Smooth muscle cell of the brain vasculature (primary cell): ENCODE measurements around the gene ITGA7.
"Not testable (repeated sequence)": the region's sequence is repeated elsewhere in the genome, so short reads cannot be mapped to it uniquely, and the experiment has no call there.

Experiments used
- DNase-seq: peaks from one replicate; pipeline ENCODE4 v3.0.0-alpha.2; 2012; ENCODE audit warnings: low read depth, low spot score

Gene ITGA7

DNA sequence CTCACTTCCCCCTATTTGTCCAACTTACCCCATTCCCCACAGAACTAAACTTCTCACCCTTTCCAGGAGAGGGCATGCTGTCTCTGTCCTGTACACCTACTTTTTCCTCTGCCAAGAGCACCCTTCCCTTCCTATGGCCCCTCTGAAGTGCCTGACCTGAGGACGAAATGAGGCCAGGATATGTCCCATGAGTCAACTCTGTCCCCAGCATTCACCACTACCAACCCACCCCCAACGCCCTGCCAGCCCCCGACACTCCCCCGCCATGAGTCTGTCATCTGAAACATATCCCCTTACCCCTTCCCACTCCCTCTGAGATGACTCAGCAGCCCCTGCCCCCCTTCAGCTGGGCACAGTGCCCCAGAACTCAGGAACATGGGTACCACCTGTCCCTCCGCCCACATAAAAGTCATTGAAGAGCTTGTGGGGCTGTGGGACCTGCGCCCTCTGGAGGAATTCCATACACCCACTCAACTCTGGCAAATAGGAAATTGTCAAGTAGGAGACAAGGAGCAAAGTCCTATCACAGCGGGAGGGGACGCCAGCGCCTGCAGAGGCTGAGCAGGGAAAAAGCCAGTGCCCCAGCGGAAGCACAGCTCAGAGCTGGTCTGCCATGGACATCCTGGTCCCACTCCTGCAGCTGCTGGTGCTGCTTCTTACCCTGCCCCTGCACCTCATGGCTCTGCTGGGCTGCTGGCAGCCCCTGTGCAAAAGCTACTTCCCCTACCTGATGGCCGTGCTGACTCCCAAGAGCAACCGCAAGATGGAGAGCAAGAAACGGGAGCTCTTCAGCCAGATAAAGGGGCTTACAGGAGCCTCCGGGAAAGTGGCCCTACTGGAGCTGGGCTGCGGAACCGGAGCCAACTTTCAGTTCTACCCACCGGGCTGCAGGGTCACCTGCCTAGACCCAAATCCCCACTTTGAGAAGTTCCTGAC is 26.3 kb downstream of the ITGA7 start:
- peak; percentile 24 for DNase-seq

DNA sequence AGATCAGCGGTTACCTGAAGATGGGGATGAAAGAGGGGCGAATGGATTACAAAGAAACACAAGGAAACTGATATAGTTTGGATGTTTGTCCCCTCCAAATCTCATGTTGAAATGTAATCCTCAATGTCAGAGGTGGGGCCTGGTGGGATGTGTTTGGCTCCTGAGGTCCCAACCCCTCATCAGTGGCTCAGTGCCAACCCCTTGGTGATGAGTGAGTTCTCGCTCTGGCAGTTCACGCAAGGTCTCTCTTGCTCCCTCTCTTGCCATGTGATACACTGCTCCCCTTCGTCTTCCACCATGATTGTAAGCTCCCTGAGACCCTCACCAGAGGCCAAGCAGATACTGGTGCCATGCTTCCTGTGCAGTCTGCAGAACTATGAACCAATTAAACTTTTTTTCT is 28.0 kb downstream of the ITGA7 start:
- DNase-seq: no peak

DNA sequence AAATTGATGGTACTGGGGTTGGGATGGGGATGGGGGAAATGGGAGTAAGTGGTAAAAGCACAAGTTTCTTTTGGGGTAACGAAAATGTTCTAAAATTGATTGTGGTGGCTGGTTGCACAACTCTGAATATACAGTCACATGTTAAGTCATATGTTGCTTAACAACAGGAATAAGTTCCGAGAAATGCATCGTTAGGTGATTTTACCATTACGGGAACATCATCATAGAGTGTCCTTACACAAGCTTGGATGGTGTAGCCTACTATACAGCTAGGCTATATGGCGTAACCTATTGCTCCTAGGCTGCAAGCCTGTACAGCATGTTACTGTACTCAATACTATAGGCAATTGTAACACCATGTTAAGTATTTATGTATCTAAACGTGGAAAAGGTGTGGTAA is 31.0 kb downstream of the ITGA7 start:
- DNase-seq: no peak

DNA sequence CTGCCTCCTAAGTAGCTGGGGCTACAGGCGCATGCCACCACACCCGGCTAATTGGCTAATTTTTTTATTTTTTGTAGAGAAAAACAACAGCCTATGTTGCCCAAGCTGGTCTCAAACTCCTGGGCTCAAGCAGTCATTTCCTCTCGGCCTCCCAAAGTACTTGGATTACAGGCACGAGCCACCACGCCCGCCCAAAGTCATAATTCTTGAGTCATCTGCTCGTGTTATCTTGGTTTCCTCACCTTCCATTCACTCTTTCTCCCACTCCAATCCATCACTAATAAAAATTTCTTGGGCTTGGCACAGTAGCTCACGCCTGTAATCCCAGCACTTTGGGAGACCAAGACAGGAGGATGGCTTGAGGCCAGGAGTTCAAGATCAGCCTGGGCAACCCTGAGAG is 32.0 kb downstream of the ITGA7 start:
- no peak for DNase-seq

DNA sequence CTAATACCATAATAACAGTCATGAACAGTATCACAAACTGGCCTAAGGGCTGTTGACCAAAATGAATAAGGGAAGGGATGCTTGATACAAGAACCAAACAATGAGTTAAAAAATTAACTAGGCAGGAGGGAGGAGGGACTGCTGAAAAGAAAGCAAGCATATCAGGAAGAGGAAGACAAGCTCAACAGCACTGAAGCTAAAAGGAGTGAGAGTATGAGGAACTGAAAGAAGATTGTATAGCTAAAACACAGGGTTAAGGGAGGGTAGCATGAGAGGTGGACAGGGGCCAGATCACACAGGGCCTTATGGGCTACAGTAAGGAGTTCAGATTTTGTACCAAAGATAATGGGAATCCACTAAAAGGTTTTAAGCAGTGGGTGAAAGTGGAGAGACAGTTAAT is 34.1 kb downstream of the ITGA7 start:
- no peak for DNase-seq

DNA sequence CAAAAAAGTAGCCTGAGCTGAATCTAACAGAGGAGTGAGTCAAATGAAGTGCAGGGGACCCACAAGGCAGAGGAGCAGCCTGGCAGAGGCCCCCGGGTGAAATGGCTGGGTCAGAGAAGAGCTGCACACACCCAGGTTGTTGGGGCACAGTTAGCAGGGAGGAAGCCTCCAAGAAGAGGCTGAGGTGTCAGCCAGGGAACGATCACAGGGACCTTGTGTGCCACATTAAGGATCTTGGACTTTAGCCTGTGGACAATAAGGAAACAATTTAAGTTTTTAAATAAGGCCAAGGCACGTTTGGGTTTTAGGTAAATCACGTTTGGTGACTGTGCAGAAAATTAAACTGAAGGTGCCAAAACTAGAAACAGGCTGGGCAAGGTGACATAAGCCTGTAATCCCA is 36.0 kb downstream of the ITGA7 start:
- DNase-seq: no peak

- no peak for DNase-seq
These were observed 37.4 kb downstream of the ITGA7 start for GRCh38 chr12:55670276-55670675.

- no peak for DNase-seq
These were observed 41.2 kb downstream of the ITGA7 start for GRCh38 chr12:55666508-55666907.

DNA sequence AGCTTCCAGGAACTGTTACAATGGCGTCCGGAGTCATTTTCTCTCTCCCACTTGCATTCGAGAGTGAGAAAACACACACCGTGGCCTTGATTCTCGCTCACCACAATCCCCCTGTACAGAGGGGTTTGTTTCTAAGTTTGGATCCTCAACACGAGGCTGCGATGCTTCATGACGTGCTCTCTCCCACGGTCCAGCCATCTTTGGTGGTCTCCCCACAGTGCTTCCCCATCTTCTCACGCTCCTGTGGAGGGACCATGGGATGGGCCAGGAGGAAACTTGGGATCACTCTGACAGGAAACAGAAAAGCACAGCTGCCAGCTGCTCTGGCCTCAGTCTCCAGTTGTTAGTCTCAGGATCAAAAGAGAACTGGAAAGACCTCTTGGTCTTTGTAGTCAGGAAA is 42.9 kb downstream of the ITGA7 start:
- no peak for DNase-seq

- no peak for DNase-seq
These were observed 44.3 kb downstream of the ITGA7 start for GRCh38 chr12:55663391-55663790.

GRCh38 chr12:55659486-55660385 is 48.0 kb downstream of the ITGA7 start:
- DNase-seq: no peak

- DNase-seq: no peak
These were observed 48.9 kb downstream of the ITGA7 start for GRCh38 chr12:55658635-55659391.

DNA sequence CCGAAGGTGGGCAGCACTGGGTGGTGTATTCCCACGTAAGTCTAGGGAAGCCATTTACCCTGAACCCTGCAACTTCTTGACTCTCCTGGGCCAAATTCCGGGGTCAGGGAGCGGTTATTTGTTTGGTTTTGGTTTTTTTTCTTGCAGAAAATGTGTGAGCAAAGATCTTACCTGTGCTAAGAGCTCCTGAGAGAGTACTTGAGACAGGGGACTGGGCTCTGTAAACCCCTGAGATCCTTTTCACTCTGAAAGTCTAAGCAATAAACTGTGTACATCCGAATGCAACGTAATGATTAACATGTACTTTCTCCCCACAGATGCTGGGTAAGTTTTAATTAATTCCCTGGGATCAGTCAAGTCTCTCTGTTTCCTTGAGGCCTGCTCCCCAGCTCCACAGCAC is 49.5 kb downstream of the ITGA7 start:
- no peak for DNase-seq

GRCh38 chr12:55657212-55657611 is 50.5 kb downstream of the ITGA7 start:
- DNase-seq: no peak

GRCh38 chr12:55654511-55655214 is 53.0 kb downstream of the ITGA7 start:
- no peak for DNase-seq

GRCh38 chr12:55653031-55653430 is 54.7 kb downstream of the ITGA7 start:
- no peak for DNase-seq

GRCh38 chr12:55652352-55652751 is 55.4 kb downstream of the ITGA7 start:
- no peak for DNase-seq

- DNase-seq: no peak
These were observed 56.4 kb downstream of the ITGA7 start for GRCh38 chr12:55651299-55651683.

DNA sequence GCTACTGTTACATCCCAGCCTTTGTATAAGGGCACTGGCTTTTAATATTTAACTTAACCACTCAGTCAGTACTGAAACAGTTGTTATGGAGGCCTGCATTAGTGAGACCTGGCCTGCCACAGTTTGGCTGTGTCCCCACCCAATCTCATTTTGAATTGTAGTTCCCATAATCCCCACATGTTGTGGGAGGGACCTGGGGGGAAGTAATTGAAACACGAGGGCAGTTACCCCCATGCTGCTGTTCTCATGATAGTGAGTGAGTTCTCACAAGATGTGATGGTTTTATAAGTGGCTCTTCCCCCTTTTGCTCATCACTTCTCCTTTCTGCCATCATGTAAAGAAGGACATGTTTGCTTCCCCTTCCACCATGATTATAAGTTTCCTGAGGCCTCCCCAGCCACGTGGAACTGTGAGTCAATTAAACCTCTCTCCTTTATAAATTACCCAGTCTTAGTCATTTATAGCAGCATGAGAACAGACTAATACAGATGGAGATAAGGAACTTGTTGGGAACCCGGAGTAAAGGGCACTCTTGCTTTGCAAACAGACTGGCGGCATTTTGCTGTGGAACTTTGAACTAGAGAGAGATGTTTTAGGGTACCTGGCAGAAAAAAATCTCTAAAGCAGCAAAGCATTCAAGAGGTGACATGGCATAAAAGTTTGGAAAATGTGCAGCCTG is 56.9 kb downstream of the ITGA7 start:
- DNase-seq: not testable (repeated sequence)

DNA sequence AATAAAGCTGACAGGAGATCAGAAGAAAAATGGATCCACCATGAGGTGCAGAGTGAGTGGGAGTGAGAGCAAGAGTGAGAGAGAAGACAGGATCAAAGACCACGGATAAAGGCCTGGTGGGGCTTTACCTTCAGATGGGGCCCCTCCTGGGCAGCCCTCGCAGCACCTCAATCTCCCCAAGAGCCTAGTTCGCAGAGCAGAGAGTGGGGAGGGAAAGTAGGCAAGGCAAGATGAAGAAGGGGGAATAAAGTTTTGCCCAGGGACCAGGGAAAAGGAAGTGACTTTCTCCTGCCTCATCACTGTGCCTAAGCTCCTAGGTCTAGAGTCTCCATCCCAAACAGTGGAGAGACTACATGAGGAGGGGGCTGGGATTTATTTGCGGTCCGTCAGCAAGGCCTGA is 60.7 kb downstream of the ITGA7 start:
- DNase-seq: no peak

GRCh38 chr12:55644591-55644990 is 63.1 kb downstream of the ITGA7 start:
- no peak for DNase-seq
